SK-N-SH (cell line): ENCODE measurements around the gene AGO3. TPM values are rescaled to one million over a fixed set of nuclear protein-coding genes. Genes with fewer than 3 reads are reported as not detected.

ENCODE experiments used
- CTCF ChIA-PET: fragments of 300-600, 350-600 bp; formaldehyde crosslinking; extraction: SDS; loops from one replicate; lab custom pipeline; 2021; lab: Yijun Ruan, JAX
- POLR2A ChIA-PET: fragments of 350-600 bp; sonication (Branson Sonifier 250); formaldehyde crosslinking; extraction: SDS; loops from one replicate; lab custom pipeline; 2020; ENCODE audit warnings: antibody characterized with exemption, inconsistent platforms; lab: Yijun Ruan, JAX
- DNase-seq: peaks from one replicate; pipeline ENCODE4 v3.0.0; 2012
- H2AFZ ChIP-seq: fragments of 200-600 bp; sonication (generic); 2 replicates; pipeline ENCODE4 v1.8.1; 2016; ENCODE audit warnings: antibody characterized with exemption, mild to moderate bottlenecking, low read depth
- H3F3A ChIP-seq: fragments of 200-600 bp; sonication (generic); replicated peaks from 2 replicates; pipeline ENCODE3; 2016; ENCODE audit warnings: antibody characterized with exemption, mild to moderate bottlenecking; ENCODE audit not compliant: insufficient read depth
- H3K27ac ChIP-seq, 2 experiments: fragments of 200-500 bp in 1 of 2; fragments of 200-600 bp in 1 of 2; sonication (Bioruptor generic) in 1 of 2; sonication (generic), shearing (Covaris generic) in 1 of 2; 2 replicates each; pipeline versions ENCODE4 v1.5.1 to v1.6.1; 2014 to 2016; ENCODE audit warnings: low read depth in 2 of 2, inconsistent platforms in 1 of 2, low read length in 1 of 2, mild to moderate bottlenecking in 1 of 2, mixed read lengths in 1 of 2
- H3K27me3 ChIP-seq: fragments of 200-600 bp; sonication (generic), shearing (Covaris generic); 2 replicates; pipeline ENCODE4 v1.6.1; 2016; ENCODE audit warnings: mixed run types; ENCODE audit not compliant: insufficient read depth
- H3K36me3 ChIP-seq, 2 experiments: fragments of 200-500 bp in 1 of 2; fragments of 200-600 bp in 1 of 2; sonication (Bioruptor generic) in 1 of 2; sonication (generic) in 1 of 2; replicated peaks in 1 of 2; 2 replicates each; pipeline versions ENCODE3 to v1.5.1; 2014 to 2016; ENCODE audit warnings: low read length in 1 of 2, mild to moderate bottlenecking in 1 of 2; ENCODE audit not compliant: insufficient read depth in 2 of 2, control insufficient read depth in 1 of 2
- H3K4me1 ChIP-seq, 2 experiments: fragments of 200-500 bp in 1 of 2; fragments of 200-600 bp in 1 of 2; sonication (Bioruptor generic) in 1 of 2; sonication (generic), shearing (Covaris generic) in 1 of 2; 2 replicates each; pipeline versions ENCODE4 v1.5.1 to v1.6.1; 2014 to 2016; ENCODE audit warnings: low read depth in 1 of 2, low read length in 1 of 2, mixed run types in 1 of 2; ENCODE audit not compliant: insufficient read depth in 2 of 2, control insufficient read depth in 1 of 2
- H3K4me2 ChIP-seq: fragments of 200-600 bp; sonication (generic), shearing (Covaris generic); 2 replicates; pipeline ENCODE4 v1.6.1; 2017; ENCODE audit warnings: mixed run types
- H3K4me3 ChIP-seq, 2 experiments: fragments of 200-500 bp in 1 of 2; fragments of 200-600 bp in 1 of 2; sonication (Bioruptor generic) in 1 of 2; sonication (generic), shearing (Covaris generic) in 1 of 2; 2 replicates each; pipeline versions ENCODE4 v1.5.1 to v1.8.1; 2014 to 2016; ENCODE audit warnings: low read depth in 2 of 2, inconsistent platforms in 1 of 2, low read length in 1 of 2, mild to moderate bottlenecking in 1 of 2, mixed read lengths in 1 of 2, moderate library complexity in 1 of 2
- H3K79me2 ChIP-seq: fragments of 200-600 bp; sonication (generic); 2 replicates; pipeline ENCODE4 v1.8.1; 2017; ENCODE audit warnings: mild to moderate bottlenecking; ENCODE audit not compliant: insufficient read depth
- H3K9ac ChIP-seq: fragments of 200-600 bp; sonication (generic); 2 replicates; pipeline ENCODE4 v1.6.1; 2017; ENCODE audit warnings: mixed run types
- H3K9me2 ChIP-seq: fragments of 200-600 bp; sonication (generic); 2 replicates; pipeline ENCODE4 v1.6.1; 2017; ENCODE audit warnings: mixed run types
- H3K9me3 ChIP-seq: fragments of 200-600 bp; sonication (generic); 2 replicates; pipeline ENCODE4 v1.6.1; 2017; ENCODE audit warnings: mixed run types, mild to moderate bottlenecking, moderate library complexity
- H4K20me1 ChIP-seq: fragments of 200-600 bp; sonication (generic); 2 replicates; pipeline ENCODE4 v1.6.1; 2017; ENCODE audit warnings: mild to moderate bottlenecking, mixed run types; ENCODE audit not compliant: insufficient read depth
- ELF1 ChIP-seq: IDR thresholded peaks from 2 replicates; pipeline ENCODE4 v1.4.0; 2012
- EZH2phosphoT487 ChIP-seq: fragments of 200-600 bp; sonication (generic); IDR thresholded peaks from 2 replicates; pipeline ENCODE4 v1.6.1; 2017; ENCODE audit warnings: low read depth, mixed run types, mild to moderate bottlenecking, antibody characterized with exemption, moderate library complexity, borderline replicate concordance
- GABPA ChIP-seq: IDR thresholded peaks from 2 replicates; pipeline ENCODE4 v1.4.0; 2012; ENCODE audit warnings: low read depth, mild to moderate bottlenecking
- JUND ChIP-seq: IDR thresholded peaks from 2 replicates; pipeline ENCODE4 v1.4.0; 2012
- MEF2A ChIP-seq: IDR thresholded peaks from 2 replicates; pipeline ENCODE4 v1.4.0; 2012; ENCODE audit warnings: low read depth, borderline replicate concordance
- NFIC ChIP-seq: IDR thresholded peaks from 2 replicates; pipeline ENCODE4 v1.4.0; 2012; ENCODE audit warnings: borderline replicate concordance
- POLR2AphosphoS5 ChIP-seq: IDR thresholded peaks from 2 replicates; pipeline ENCODE4 v1.6.1; 2012; ENCODE audit warnings: low read depth, low read length
- RCOR1 ChIP-seq: fragments of 150-350 bp; IDR thresholded peaks from 2 replicates; pipeline ENCODE4 v1.6.1; 2017; ENCODE audit warnings: antibody characterized with exemption, low read length
- SIN3A ChIP-seq: IDR thresholded peaks from 2 replicates; pipeline ENCODE4 v1.6.1; 2012; ENCODE audit warnings: low read depth, mild to moderate bottlenecking, low read length, moderate library complexity, borderline replicate concordance
- SMC3 ChIP-seq: IDR thresholded peaks from 2 replicates; pipeline ENCODE4 v1.6.1; 2012; ENCODE audit warnings: low read depth, low read length, improper control_type of control experiment
- TAF1 ChIP-seq: IDR thresholded peaks from 2 replicates; pipeline ENCODE4 v1.6.1; 2012; ENCODE audit warnings: low read depth, mild to moderate bottlenecking, low read length, moderate library complexity, borderline replicate concordance
- YY1 ChIP-seq: IDR thresholded peaks from 2 replicates; pipeline ENCODE4 v1.4.0; 2012; ENCODE audit warnings: low read depth, mild to moderate bottlenecking
- WGBS: methylation state at CpG from one replicate; pipeline ENCODE4 v1.1.6; 2017; ENCODE audit warnings: low lambda C conversion rate; 5-methylcytosine and 5-hydroxymethylcytosine counted together
- polyA plus RNA-seq, 3 experiments: library from polyadenylated mRNA; depleted of rRNA; stranded (reverse); fragments of >200 nt; gene quantifications; 2 replicates each; pipeline ENCODE4 v1.2.3, GENCODE V29; 2012
- TF ChIP-seq, protein P1 (sequence below): IDR thresholded peaks from 2 replicates; pipeline ENCODE4 v1.4.0; 2012; ENCODE audit warnings: low read depth, borderline replicate concordance
- TF ChIP-seq, protein P2 (sequence below): fragments of 200-600 bp; sonication (generic); IDR thresholded peaks from 2 replicates; pipeline ENCODE4 v1.6.1; 2017; ENCODE audit warnings: antibody characterized with exemption, mild to moderate bottlenecking, moderate library complexity
- TF ChIP-seq, protein P3 (sequence below): IDR thresholded peaks from 2 replicates; pipeline ENCODE4 v1.6.1; 2012; ENCODE audit warnings: mild to moderate bottlenecking, low read depth, low read length, moderate library complexity
- TF ChIP-seq, protein P4 (sequence below): IDR thresholded peaks from 2 replicates; pipeline ENCODE4 v1.4.0; 2012; ENCODE audit warnings: low read depth

AGO3 gene
- polyA plus RNA-seq, 1 of the 3 experiments (the other 2 are of a cell fraction): 6.7 TPM

DNA sequence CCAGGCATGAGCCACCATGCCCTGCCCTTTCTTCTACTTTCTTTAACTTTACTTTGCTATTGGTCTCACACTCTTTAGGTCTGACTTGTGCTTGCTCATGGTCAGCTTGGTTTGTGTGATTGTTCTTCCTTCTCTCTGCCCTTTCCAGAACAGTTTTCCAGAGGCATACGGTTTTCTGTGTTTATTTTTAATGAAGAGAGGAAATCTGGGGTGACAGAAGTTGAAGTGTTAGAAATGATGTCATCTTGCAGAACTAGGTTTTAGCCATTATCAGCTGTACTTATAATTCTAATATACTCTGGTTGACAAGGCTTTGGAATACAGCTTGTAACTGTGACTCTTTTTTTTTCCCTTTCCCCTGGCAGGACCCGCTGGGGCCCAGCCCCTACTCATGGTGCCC is 14.4 kb downstream of the AGO3 start:
- Histone ChIP-seq H3K4me3 (no peak overlapping the region), H3K27ac (no peak overlapping the region), H3K79me2 (peaks cover 76% of the 10 kb centered on the region), H3K36me3 (peaks cover 7 to 18% of the 10 kb centered on the region in 2 experiments), H3F3A (peaks cover 5% of the 10 kb centered on the region), H3K9me3 (no peaks in the 10 kb centered on the region), H4K20me1 (peaks cover 24% of the 10 kb centered on the region; the same call in 1 of the 2 replicates), H2AFZ (no peak overlapping the region), H3K27me3 (no peaks in the 10 kb centered on the region), H3K4me1 (peaks cover 0 to 8% of the 10 kb centered on the region in 2 experiments; a peak in 1 of 4 replicates), H3K9ac (no peak overlapping the region), H3K4me2 (no peak overlapping the region), H3K9me2 (no peaks in the 10 kb centered on the region)
- TF ChIP-seq YY1 (no peak), TAF1 (no peak), SIN3A (no peak), MEF2A (no peak), RCOR1 (no peak), NFIC (no peak)
- TF ChIP-seq, protein P1, sequence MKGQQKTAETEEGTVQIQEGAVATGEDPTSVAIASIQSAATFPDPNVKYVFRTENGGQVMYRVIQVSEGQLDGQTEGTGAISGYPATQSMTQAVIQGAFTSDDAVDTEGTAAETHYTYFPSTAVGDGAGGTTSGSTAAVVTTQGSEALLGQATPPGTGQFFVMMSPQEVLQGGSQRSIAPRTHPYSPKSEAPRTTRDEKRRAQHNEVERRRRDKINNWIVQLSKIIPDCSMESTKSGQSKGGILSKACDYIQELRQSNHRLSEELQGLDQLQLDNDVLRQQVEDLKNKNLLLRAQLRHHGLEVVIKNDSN: no peak
- TF ChIP-seq, protein P2, sequence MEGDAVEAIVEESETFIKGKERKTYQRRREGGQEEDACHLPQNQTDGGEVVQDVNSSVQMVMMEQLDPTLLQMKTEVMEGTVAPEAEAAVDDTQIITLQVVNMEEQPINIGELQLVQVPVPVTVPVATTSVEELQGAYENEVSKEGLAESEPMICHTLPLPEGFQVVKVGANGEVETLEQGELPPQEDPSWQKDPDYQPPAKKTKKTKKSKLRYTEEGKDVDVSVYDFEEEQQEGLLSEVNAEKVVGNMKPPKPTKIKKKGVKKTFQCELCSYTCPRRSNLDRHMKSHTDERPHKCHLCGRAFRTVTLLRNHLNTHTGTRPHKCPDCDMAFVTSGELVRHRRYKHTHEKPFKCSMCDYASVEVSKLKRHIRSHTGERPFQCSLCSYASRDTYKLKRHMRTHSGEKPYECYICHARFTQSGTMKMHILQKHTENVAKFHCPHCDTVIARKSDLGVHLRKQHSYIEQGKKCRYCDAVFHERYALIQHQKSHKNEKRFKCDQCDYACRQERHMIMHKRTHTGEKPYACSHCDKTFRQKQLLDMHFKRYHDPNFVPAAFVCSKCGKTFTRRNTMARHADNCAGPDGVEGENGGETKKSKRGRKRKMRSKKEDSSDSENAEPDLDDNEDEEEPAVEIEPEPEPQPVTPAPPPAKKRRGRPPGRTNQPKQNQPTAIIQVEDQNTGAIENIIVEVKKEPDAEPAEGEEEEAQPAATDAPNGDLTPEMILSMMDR: no peak
- TF ChIP-seq, protein P3, sequence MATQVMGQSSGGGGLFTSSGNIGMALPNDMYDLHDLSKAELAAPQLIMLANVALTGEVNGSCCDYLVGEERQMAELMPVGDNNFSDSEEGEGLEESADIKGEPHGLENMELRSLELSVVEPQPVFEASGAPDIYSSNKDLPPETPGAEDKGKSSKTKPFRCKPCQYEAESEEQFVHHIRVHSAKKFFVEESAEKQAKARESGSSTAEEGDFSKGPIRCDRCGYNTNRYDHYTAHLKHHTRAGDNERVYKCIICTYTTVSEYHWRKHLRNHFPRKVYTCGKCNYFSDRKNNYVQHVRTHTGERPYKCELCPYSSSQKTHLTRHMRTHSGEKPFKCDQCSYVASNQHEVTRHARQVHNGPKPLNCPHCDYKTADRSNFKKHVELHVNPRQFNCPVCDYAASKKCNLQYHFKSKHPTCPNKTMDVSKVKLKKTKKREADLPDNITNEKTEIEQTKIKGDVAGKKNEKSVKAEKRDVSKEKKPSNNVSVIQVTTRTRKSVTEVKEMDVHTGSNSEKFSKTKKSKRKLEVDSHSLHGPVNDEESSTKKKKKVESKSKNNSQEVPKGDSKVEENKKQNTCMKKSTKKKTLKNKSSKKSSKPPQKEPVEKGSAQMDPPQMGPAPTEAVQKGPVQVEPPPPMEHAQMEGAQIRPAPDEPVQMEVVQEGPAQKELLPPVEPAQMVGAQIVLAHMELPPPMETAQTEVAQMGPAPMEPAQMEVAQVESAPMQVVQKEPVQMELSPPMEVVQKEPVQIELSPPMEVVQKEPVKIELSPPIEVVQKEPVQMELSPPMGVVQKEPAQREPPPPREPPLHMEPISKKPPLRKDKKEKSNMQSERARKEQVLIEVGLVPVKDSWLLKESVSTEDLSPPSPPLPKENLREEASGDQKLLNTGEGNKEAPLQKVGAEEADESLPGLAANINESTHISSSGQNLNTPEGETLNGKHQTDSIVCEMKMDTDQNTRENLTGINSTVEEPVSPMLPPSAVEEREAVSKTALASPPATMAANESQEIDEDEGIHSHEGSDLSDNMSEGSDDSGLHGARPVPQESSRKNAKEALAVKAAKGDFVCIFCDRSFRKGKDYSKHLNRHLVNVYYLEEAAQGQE: no peak
- WGBS: 79% methylated on average over 2 of the region's 2 CpGs
- ChIA-PET CTCF (no interaction called here), POLR2A (no interaction called here)
- DNase-seq: no peak

DNA sequence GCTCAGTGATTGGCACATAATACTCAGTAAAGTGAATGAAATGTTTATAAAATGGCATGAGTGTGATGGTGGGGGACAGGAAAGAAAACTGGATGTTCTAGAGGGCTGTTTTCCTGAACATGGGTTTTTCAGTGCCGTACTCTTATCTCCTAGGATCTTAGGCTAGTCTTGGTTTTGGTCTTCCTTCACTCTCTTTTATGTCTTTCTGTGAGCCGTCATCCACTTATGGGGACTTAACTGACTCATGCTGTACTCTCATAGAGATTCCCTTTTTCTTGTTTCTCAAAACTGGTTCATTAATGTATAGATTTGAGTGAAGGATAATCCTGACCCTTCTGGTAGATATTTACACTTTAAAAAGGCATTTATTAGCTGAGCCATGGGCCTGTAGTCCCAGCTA is 16.6 kb downstream of the AGO3 start:
- Histone ChIP-seq H3K4me2 (no peak overlapping the region), H3K36me3 (peaks cover 7 to 31% of the 10 kb centered on the region in 2 experiments), H3K9ac (no peak overlapping the region), H4K20me1 (peaks cover 14% of the 10 kb centered on the region; the same call in 1 of the 2 replicates), H3K9me2 (no peaks in the 10 kb centered on the region), H3K27me3 (no peaks in the 10 kb centered on the region), H3K9me3 (no peaks in the 10 kb centered on the region), H2AFZ (no peak overlapping the region), H3K27ac (no peak overlapping the region), H3K79me2 (peaks cover 64% of the 10 kb centered on the region), H3F3A (no peaks in the 10 kb centered on the region), H3K4me3 (no peak overlapping the region), H3K4me1 (peaks cover 0 to 8% of the 10 kb centered on the region in 2 experiments; a peak in 1 of 4 replicates)
- POLR2A ChIA-PET: no interaction called here
- WGBS: 90% methylated on average over 2 of the region's 2 CpGs
- CTCF ChIA-PET: interaction anchor here (0.7 to 1.2 kb wide), 2 partner anchors 23 to 187 kb away, joined by 3 read pairs; no protein-coding TSS in a partner anchor
- no peak for DNase-seq
- TF ChIP-seq ELF1 (no peak), POLR2AphosphoS5 (no peak), MEF2A (no peak), SMC3 (no peak), EZH2phosphoT487 (no peak), GABPA (no peak), NFIC (no peak), RCOR1 (no peak), JUND (no peak)
- TF ChIP-seq, protein P1: no peak
- TF ChIP-seq, protein P4, sequence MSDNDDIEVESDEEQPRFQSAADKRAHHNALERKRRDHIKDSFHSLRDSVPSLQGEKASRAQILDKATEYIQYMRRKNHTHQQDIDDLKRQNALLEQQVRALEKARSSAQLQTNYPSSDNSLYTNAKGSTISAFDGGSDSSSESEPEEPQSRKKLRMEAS: no peak
- TF ChIP-seq, protein P3: no peak
